Cardiac fibroblast (primary cell): ENCODE data around the gene ARMC9.
A peak's percentile ranks its signal among the peaks of the same experiment; 100 is the strongest.

ENCODE experiments used
- DNase-seq, 2 donors: peaks; one replicate each; pipeline versions ENCODE4 v3.0.0 to v3.0.0-alpha.2; 2010; ENCODE audit warnings: low read depth in 2 of 2
- H3K4me3 ChIP-seq, 2 donors: replicated peaks in 1 of 2; 1 replicate in 1 of 2; 2 replicates in 1 of 2; pipeline ENCODE4 v1.5.1; 2011; ENCODE audit warnings: low read depth in 2 of 2, low read length in 2 of 2, mild to moderate bottlenecking in 2 of 2, moderate library complexity in 1 of 2
- CTCF ChIP-seq: IDR thresholded peaks from one replicate; pipeline ENCODE4 v1.5.1; 2011; ENCODE audit warnings: low read depth, mild to moderate bottlenecking, low read length, inconsistent platforms

Gene ARMC9

GRCh38 chr2:231331533-231331932 is 133.1 kb downstream of the ARMC9 start:
- no peak for DNase-seq
- no peak overlapping the region for H3K4me3 ChIP-seq
- no peak for TF ChIP-seq CTCF

- no peak overlapping the region for H3K4me3 ChIP-seq
- TF ChIP-seq CTCF: no peak
- DNase-seq: peak in 1 of 2 donors; percentile 16
Observed at GRCh38 chr2:231332388-231332787, 134.0 kb downstream of the ARMC9 start.

DNA sequence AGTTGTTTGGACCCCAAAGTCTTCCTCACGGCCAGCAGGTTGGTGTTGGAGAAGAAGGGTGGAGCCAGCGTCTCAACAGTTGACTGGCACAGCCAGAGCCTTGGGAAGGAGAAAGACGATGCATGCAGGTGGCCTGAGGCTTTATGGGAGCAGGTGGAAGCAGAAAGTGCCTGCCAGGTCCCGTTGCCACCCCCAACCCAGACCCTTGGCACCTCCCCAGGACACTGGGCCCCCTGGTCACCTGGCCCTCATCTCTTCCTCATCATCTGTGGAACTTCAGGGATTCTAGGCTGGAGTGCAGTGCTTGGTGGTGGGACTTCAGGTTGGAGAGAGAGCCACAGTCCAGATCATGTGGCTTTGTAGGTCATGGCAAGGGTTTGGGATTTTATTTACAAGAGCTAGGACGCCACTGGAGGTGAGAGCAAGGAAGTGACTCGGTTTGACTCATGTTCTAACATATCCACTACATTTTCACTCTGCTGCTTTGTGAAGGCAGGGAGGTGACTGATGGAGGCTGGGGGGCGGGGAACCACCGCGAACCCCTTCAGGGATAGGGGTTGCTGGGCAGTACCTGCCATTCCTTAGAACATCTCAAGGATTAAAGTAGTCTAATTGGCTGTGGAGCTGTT is 134.6 kb downstream of the ARMC9 start:
- DNase-seq: peak in 1 of 2 donors; percentile 36
- no peak overlapping the region for H3K4me3 ChIP-seq
- TF ChIP-seq CTCF: no peak

DNA sequence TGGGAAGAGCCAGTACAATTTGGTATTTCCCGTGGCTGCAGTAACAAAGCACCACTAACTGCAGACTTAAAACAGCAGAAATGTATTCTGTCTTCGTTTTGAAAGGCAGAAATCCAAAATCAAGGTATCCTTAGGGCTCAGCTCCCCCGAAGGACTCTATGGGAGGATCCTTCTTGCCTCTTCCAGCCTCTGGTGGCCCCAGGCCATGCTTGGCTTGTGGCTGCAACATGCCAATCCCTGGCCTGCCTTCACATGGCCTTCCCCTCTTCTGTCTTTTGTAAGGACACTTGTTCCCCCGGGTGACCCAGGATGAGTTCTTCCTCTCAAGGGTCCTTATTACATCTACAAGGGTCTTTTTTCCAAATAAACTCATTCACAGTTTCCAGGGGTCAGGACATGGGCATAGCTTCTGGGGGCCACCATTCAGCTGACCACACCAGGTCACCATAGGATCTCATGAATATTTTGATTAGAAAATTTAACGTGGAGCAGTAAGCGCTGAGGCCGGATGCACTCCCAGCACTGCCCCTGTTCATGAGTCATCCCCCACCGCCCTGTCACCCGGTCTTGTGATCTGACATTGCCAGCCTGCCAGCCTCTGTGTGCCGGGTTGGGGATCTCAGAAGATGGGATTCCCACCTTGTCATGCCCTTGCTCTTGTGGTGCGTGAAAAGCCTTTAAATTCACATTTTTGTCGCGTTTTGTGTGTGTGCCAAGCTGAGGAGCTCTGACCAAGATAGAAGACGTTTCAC is 135.9 kb downstream of the ARMC9 start:
- DNase-seq: no peak
- H3K4me3 ChIP-seq: no peak overlapping the region
- no peak for TF ChIP-seq CTCF

DNA sequence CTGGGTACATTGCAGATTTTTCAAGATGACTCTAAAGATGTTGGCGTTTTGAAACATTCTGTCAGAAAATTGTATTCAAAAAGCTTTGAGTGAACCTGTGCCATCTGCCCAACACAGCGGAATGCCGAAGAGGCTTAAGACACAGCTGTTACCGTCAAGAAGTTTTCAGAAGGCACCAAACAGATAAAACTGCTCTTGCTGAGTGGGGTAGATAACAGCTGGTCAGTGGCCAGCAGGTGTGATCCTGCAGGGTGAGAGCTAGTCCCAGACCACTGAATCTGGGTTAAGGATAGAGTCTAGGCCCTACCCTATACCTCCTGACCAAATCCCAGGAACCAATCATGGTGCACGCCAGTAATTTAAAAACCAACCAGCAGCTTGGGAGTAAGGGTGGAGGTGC is 136.6 kb downstream of the ARMC9 start:
- DNase-seq: no peak
- H3K4me3 ChIP-seq: no peak overlapping the region
- no peak for TF ChIP-seq CTCF

DNA sequence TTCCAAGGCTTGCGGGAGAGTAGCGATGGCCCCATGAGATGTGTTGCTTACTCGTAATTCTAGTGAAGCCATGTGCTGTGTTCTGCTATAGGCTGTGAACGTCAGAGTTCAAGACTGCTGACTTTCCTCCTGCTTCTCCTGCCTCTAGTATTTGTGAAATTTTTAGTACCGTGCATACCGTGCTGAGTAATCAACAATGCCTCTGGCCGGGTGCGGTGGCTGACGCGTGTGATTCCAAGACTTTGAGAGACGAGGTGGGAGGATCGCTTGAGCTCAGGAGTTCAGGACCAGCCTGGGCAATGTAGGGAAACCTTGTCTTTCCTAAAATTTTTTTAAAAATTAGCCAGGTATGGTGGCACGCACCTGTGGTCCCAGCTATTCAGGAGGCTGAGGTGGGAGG is 137.2 kb downstream of the ARMC9 start:
- no peak overlapping the region for H3K4me3 ChIP-seq
- no peak for DNase-seq
- TF ChIP-seq CTCF: no peak
